Loucy (cell line): Measurements from ENCODE around the gene TREML1.

Source experiments
- CTCF ChIP-seq: fragments of 200-600 bp; sonication (generic); conservative IDR thresholded peaks from 2 replicates; pipeline ENCODE4 v1.5.1; 2014; ENCODE audit warnings: mild to moderate bottlenecking, antibody characterized with exemption, low read length
- EZH2phosphoT487 ChIP-seq: fragments of 200-600 bp; IDR thresholded peaks from 2 replicates; pipeline ENCODE4 v1.6.1; 2018; ENCODE audit warnings: antibody characterized with exemption, mild to moderate bottlenecking, moderate library complexity, borderline replicate concordance

- no peak for TF ChIP-seq CTCF
- TF ChIP-seq EZH2phosphoT487, result no peak
Measured at GRCh38 chr6:41161851-41162552, 7.9 kb upstream of the TREML1 start.
